Gastrocnemius medialis (tissue), 4 donors: Measurements from ENCODE around the gene ZNF487. TPM values are rescaled to one million over a fixed set of nuclear protein-coding genes. Genes with fewer than 3 reads are reported as not detected.
A peak's percentile ranks its signal among the peaks of the same experiment; 100 is the strongest.

Experiments
- ATAC-seq, 2 donors: fragments of 150-250 bp; one replicate each; pipeline ENCODE4 v1.9.1; 2016
- DNase-seq, 2 donors: peaks; one replicate each; pipeline ENCODE4 v3.0.0-alpha.2; 2019
- H3K27ac ChIP-seq, 4 donors: fragments of 200-600 bp; sonication (generic); 1 replicate in 1 of 4; 2 replicates in 3 of 4; pipeline ENCODE4 v1.5.1; 2016 to 2018; ENCODE audit warnings: mild to moderate bottlenecking in 2 of 4, moderate library complexity in 1 of 4
- H3K27me3 ChIP-seq, 3 donors: fragments of 200-600 bp; sonication (generic) in 2 of 3; 1 replicate in 1 of 3; 2 replicates in 2 of 3; pipeline versions ENCODE4 v1.5.1 to v1.6.0; 2016 to 2019; ENCODE audit warnings: mild to moderate bottlenecking in 1 of 3, moderate library complexity in 1 of 3
- H3K36me3 ChIP-seq, 2 donors: fragments of 200-600 bp; sonication (generic) in 1 of 2; one replicate each; pipeline ENCODE4 v1.5.1; 2017 to 2018
- H3K4me1 ChIP-seq, 2 donors: fragments of 200-600 bp; sonication (generic) in 1 of 2; one replicate each; pipeline ENCODE4 v1.5.1; 2016 to 2017; ENCODE audit warnings: mild to moderate bottlenecking in 2 of 2
- H3K4me3 ChIP-seq, 4 donors: fragments of 200-600 bp; sonication (generic) in 3 of 4; 1 replicate in 1 of 4; 2 replicates in 3 of 4; pipeline ENCODE4 v1.5.1; 2016 to 2019; ENCODE audit warnings: mild to moderate bottlenecking in 2 of 4
- H3K9me3 ChIP-seq, 3 donors: fragments of 200-600 bp; sonication (generic) in 2 of 3; 1 replicate in 1 of 3; 2 replicates in 2 of 3; pipeline ENCODE4 v1.5.1; 2016 to 2019
- POLR2A ChIP-seq, 2 donors: fragments of 450-650 bp; IDR thresholded peaks; one replicate each; pipeline ENCODE4 v1.6.1; 2017; ENCODE audit warnings: antibody characterized with exemption in 2 of 2, mild to moderate bottlenecking in 2 of 2, moderate library complexity in 2 of 2
- in situ Hi-C, 4 donors: fragments of 200-750 bp; cut with MboI; loops; one replicate each; pipeline versions ENCODE4 v1.15.0 to v1.8.0; 2017; ENCODE audit warnings: low sequenced_read_pairs in 4 of 4
- intact Hi-C: fragments of 100-400 bp; cut with DNase I; formaldehyde crosslinking; loops from one replicate; pipeline ENCODE4 v1.15.1; 2023; ENCODE audit warnings: low total_unique reads
- total RNA-seq, 4 donors: library from RNA; depleted of rRNA; stranded (reverse); fragments of >200 nt; gene quantifications; one replicate each; pipeline versions ENCODE4 v1.1.0 to v1.2.3, GENCODE V29; 2016
- TF ChIP-seq, protein P1 (sequence below), 5 experiments: fragments of 450-650 bp in 3 of 5; fragments of 200-600 bp in 2 of 5; sonication (generic) in 2 of 5; IDR thresholded peaks in 4 of 5; conservative IDR thresholded peaks in 1 of 5; 1 replicate in 4 of 5; 2 replicates in 1 of 5; pipeline ENCODE4 v1.5.1; 2016 to 2019; ENCODE audit warnings: antibody characterized with exemption in 5 of 5, mild to moderate bottlenecking in 3 of 5, moderate library complexity in 3 of 5

ZNF487 gene
- total RNA-seq, 4 donors from 2014 or later, result 0.80 to 2.4 (median 1.7) TPM

DNA sequence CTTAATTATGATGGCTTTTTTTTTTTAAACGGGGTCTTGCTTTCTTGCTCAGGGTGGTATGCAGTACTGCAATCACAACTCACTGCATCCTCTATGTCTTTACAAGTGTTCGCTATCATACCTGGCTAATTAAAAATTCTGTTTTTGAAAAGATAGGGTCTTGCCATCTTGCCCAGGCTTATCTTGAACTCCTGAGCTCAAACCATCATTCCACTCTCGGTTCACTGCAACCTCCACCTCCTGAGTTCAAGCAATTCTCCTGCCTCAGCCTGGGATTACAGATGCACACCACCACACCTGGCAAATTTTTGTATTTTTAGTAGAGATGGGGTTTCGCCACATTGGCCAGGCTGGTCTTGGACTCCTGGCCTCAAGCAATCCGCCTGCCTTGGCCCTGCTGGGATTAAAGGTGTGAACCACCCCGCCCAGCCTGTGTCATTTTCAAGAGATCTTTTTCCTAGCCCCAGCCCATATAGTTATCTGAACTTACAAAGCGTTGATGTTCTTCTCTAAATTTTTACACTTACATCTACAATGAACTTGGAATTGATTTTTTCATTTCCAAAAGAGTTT lies 33.9 kb upstream of the ZNF487 start:
- H3K36me3 ChIP-seq, result no peaks in the 10 kb centered on the region
- H3K9me3 ChIP-seq, result no peaks in the 10 kb centered on the region
- intact Hi-C loops (no loop called here), in situ Hi-C loops (loop anchor here in 2 of 4 donors (25.0 kb wide), 1 partner anchor 1584 kb away; the partner anchor contains the start of gene DEPP1 (in 2 of the 2))
- peaks cover 57 to 80% of the 10 kb centered on the region in 2 donors for H3K4me1 ChIP-seq
- ATAC-seq (no peak), DNase-seq (no peak)
- no peak overlapping the region for H3K27ac ChIP-seq
- H3K4me3 ChIP-seq, result no peak overlapping the region
- H3K27me3 ChIP-seq, result no peaks in the 10 kb centered on the region
- no peak for TF ChIP-seq POLR2A (IDR thresholded peaks at IDR 0.05)
- TF ChIP-seq, protein P1, sequence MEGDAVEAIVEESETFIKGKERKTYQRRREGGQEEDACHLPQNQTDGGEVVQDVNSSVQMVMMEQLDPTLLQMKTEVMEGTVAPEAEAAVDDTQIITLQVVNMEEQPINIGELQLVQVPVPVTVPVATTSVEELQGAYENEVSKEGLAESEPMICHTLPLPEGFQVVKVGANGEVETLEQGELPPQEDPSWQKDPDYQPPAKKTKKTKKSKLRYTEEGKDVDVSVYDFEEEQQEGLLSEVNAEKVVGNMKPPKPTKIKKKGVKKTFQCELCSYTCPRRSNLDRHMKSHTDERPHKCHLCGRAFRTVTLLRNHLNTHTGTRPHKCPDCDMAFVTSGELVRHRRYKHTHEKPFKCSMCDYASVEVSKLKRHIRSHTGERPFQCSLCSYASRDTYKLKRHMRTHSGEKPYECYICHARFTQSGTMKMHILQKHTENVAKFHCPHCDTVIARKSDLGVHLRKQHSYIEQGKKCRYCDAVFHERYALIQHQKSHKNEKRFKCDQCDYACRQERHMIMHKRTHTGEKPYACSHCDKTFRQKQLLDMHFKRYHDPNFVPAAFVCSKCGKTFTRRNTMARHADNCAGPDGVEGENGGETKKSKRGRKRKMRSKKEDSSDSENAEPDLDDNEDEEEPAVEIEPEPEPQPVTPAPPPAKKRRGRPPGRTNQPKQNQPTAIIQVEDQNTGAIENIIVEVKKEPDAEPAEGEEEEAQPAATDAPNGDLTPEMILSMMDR (IDR thresholded peaks at IDR 0.05 in 4 of 5, conservative IDR thresholded peaks at IDR 0.05 in 1 of 5), result no peak

DNA sequence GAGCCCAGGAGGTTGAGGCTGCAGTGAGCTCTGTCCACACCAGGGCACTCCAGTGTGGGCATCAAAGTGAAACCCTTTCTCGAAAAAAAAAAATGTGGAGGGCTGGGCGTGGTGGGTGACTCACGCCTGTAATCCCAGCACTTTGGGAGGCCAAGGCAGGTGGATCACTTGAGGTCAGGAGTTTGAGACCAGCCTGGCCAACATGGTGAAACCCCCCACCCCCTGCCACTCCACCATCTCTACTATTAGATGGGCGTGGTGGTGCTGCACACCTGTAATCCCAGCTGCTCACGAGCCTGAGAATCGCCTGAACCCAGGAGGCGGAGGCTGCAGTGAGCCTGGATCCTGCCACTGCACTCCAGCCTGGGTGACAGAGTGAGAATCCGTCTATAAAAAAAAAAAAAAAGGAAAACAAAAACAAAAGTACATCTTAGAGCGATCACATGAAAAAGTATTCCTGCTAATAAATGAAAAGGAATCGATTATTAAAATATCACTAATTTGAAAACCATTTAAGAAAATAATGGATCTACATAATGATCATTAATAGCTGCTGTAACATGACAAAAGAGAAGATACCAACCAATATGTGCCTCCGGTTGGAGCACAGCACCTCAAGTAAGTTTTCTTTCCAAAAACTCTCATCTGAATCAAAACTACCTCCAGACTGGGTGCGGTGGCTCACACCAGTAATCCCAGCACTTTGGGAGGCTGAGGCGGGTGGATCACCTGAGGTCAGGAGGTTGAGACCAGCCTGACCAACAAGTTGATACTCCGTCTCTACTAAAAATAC lies 32.8 kb upstream of the ZNF487 start:
- no peak overlapping the region for H3K4me3 ChIP-seq
- no peaks in the 10 kb centered on the region for H3K9me3 ChIP-seq
- TF ChIP-seq, protein P1 (IDR thresholded peaks at IDR 0.05 in 4 of 5, conservative IDR thresholded peaks at IDR 0.05 in 1 of 5), result no peak
- TF ChIP-seq POLR2A (IDR thresholded peaks at IDR 0.05), result no peak
- ATAC-seq (no peak), DNase-seq (no peak)
- in situ Hi-C loops (loop anchor here in 2 of 4 donors (25.0 kb wide), 1 partner anchor 1583 kb away; the partner anchor contains the start of gene DEPP1 (in 2 of the 2)), intact Hi-C loops (no loop called here)
- H3K4me1 ChIP-seq, result peaks cover 47 to 69% of the 10 kb centered on the region in 2 donors
- no peaks in the 10 kb centered on the region for H3K27me3 ChIP-seq
- H3K27ac ChIP-seq, result peak overlapping the region in 1 of 4 donors; percentile 13
- no peaks in the 10 kb centered on the region for H3K36me3 ChIP-seq

DNA sequence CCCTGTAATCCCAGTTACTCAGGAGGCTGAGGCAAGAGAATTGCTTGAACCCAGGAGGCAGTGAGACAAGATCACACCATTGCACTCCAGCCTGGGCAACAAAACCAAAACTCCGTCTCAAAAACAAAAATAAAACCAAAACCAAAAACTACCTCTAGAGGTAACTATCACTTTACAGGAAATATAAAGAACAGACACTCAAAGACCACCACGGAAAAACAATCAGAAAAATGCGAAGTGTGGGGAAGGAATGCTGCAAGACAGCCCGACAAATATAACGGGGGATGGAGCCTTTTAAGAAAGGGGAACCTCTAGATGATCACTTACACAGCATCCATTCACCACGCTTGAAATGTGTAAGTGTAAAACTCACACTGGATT lies 32.2 kb upstream of the ZNF487 start:
- DNase-seq, result no peak
- H3K4me1 ChIP-seq, result peaks cover 41 to 63% of the 10 kb centered on the region in 2 donors
- H3K27ac ChIP-seq, result peak overlapping the region in 1 of 4 donors; percentile 13

DNA sequence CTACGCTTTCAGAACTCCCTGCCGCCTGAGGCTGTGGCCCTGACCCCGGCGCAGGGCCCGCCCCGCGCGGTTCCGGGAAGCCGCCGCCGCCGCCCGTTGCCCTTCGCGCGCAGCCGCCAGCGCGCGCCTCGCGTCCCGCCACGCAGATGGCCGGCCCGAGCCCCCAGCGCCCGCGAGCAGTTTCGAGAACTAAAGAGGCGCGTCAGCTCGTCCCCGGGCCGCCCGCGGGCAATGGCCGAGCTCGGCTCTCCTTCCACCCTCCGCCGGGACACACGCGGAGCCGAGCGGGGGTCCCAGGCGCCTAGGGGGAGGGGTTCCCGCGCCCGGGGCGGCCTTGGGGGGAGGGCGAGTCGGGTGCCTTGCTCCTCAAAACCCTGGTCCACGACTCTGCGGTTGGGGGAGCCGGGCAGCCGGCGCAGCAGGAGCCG lies 29.7 kb upstream of the ZNF487 start:
- intact Hi-C loops, result loop anchor here (1.0 to 5.0 kb wide), 2 partner anchors 10 to 1570 kb away; partner anchors contain the start of gene DEPP1
- peaks cover 24 to 43% of the 10 kb centered on the region in 2 donors for H3K4me1 ChIP-seq

More for the DNA sequence above, 32.2 kb upstream of the ZNF487 start:
- in situ Hi-C loops, result loop anchor here in 2 of 4 donors (25.0 kb wide), 1 partner anchor 1583 kb away; the partner anchor contains the start of gene DEPP1 (in 2 of the 2)
- H3K27me3 ChIP-seq, result no peaks in the 10 kb centered on the region
- intact Hi-C loops, result loop anchor here (5.0 kb wide), 1 partner anchor 1573 kb away; the partner anchor contains the start of gene DEPP1
- ATAC-seq, result no peak
- H3K4me3 ChIP-seq, result no peak overlapping the region
- TF ChIP-seq, protein P1 (IDR thresholded peaks at IDR 0.05 in 4 of 5, conservative IDR thresholded peaks at IDR 0.05 in 1 of 5), result no peak
- no peak for TF ChIP-seq POLR2A (IDR thresholded peaks at IDR 0.05)
- H3K9me3 ChIP-seq, result no peaks in the 10 kb centered on the region
- no peaks in the 10 kb centered on the region for H3K36me3 ChIP-seq

More for the DNA sequence above, 29.7 kb upstream of the ZNF487 start:
- TF ChIP-seq, protein P1 (IDR thresholded peaks at IDR 0.05 in 4 of 5, conservative IDR thresholded peaks at IDR 0.05 in 1 of 5), result no peak
- TF ChIP-seq POLR2A (IDR thresholded peaks at IDR 0.05), result no peak
- no peaks in the 10 kb centered on the region for H3K36me3 ChIP-seq
- peak overlapping the region; percentile 95 to 98 (median 96) for H3K27ac ChIP-seq
- peak overlapping the region; percentile 69 to 90 (median 84) for H3K4me3 ChIP-seq
- H3K27me3 ChIP-seq, result no peaks in the 10 kb centered on the region
- H3K9me3 ChIP-seq, result no peaks in the 10 kb centered on the region
- in situ Hi-C loops, result loop anchor here in 2 of 4 donors (25.0 kb wide), 1 partner anchor 1580 kb away; the partner anchor contains the start of gene DEPP1 (in 2 of the 2)
- DNase-seq (peak in 1 of 2 donors; percentile 26), ATAC-seq (peak; percentile 25 to 26)
